Astrocyte of the cerebellum (primary cell): ENCODE data around the gene DPP10.
"Not testable (repeated sequence)": the region's sequence is repeated elsewhere in the genome, so short reads cannot be mapped to it uniquely, and the experiment has no call there.

Experiments used
- DNase-seq: peaks from one replicate; pipeline ENCODE4 v3.0.0-alpha.2; 2011; ENCODE audit warnings: low read depth
- H3K4me3 ChIP-seq: 2 replicates; pipeline ENCODE4 v1.5.1; 2011; ENCODE audit warnings: mild to moderate bottlenecking, low read depth, low read length, moderate library complexity
- CTCF ChIP-seq: IDR thresholded peaks from 2 replicates; pipeline ENCODE4 v1.5.1; 2012; ENCODE audit warnings: low read length, low read depth, moderate library complexity, mild to moderate bottlenecking; ENCODE audit errors: missing control alignments
- in situ Hi-C: cut with HindIII; loops from 2 replicates; pipeline ENCODE4 v1.10.0; 2017; ENCODE audit warnings: low sequenced_read_pairs

Gene DPP10

GRCh38 chr2:114940785-114941458 lies 498.5 kb downstream of the DPP10 start:
- no peak overlapping the region for H3K4me3 ChIP-seq
- in situ Hi-C loops: no loop called here
- no peak for DNase-seq
- TF ChIP-seq CTCF: no peak

- DNase-seq: no peak
- H3K4me3 ChIP-seq: no peak overlapping the region
- in situ Hi-C loops: no loop called here
- no peak for TF ChIP-seq CTCF
Observed at GRCh38 chr2:114949228-114949804, 506.9 kb downstream of the DPP10 start.

- no peak overlapping the region for H3K4me3 ChIP-seq
- in situ Hi-C loops: no loop called here
- TF ChIP-seq CTCF: no peak
- DNase-seq: no peak
Observed at GRCh38 chr2:114960389-114960788, 517.9 kb downstream of the DPP10 start.

GRCh38 chr2:114962532-114962931 lies 520.1 kb downstream of the DPP10 start:
- TF ChIP-seq CTCF: no peak
- in situ Hi-C loops: no loop called here
- DNase-seq: no peak
- no peak overlapping the region for H3K4me3 ChIP-seq

GRCh38 chr2:114968748-114969400 lies 526.4 kb downstream of the DPP10 start:
- H3K4me3 ChIP-seq: no peak overlapping the region
- in situ Hi-C loops: no loop called here
- DNase-seq: no peak
- TF ChIP-seq CTCF: no peak

- DNase-seq, H3K4me3 ChIP-seq, in situ Hi-C loops: not testable (repeated sequence)
Observed at GRCh38 chr2:115004321-115004720, 561.9 kb downstream of the DPP10 start.

GRCh38 chr2:115011721-115012120 lies 569.3 kb downstream of the DPP10 start:
- H3K4me3 ChIP-seq: no peak overlapping the region
- TF ChIP-seq CTCF: no peak
- in situ Hi-C loops: no loop called here
- no peak for DNase-seq

- DNase-seq, H3K4me3 ChIP-seq, in situ Hi-C loops: not testable (repeated sequence)
Observed at GRCh38 chr2:115022013-115022412, 579.6 kb downstream of the DPP10 start.
